OCI-LY7 (cell line): ENCODE measurements around the gene KCNG4. TPM values are rescaled to one million over a fixed set of nuclear protein-coding genes. Genes with fewer than 3 reads are reported as not detected.

ENCODE experiments used
- BruUV-seq: library from RNA; stranded (reverse); fragments of 400-500 nt; replicated peaks from 2 replicates; lab custom pipeline; 2021; lab: Mats Ljungman, UMichigan
- CTCF ChIA-PET: fragments of 300-600 bp; sonication (Branson Sonifier 250); formaldehyde crosslinking; loops from one replicate; lab custom pipeline; 2022; ENCODE audit warnings: antibody characterized with exemption; ENCODE audit not compliant: unreplicated experiment; lab: Charles Lee
- POLR2A ChIA-PET: fragments of 300-600 bp; sonication (Branson Sonifier 250); formaldehyde crosslinking; loops from one replicate; lab custom pipeline; 2022; ENCODE audit warnings: antibody characterized with exemption; lab: Charles Lee
- DNase-seq: peaks from one replicate; pipeline ENCODE4 v3.0.0-alpha.2; 2015; ENCODE audit warnings: low spot score
- H2AFZ ChIP-seq: fragments of 200-600 bp; sonication (generic), shearing (Covaris generic); 2 replicates; pipeline ENCODE4 v1.6.1; 2014; ENCODE audit warnings: mild to moderate bottlenecking, antibody characterized with exemption, low read length, moderate library complexity
- H3K27ac ChIP-seq: fragments of 200-600 bp; sonication (generic); 2 replicates; pipeline ENCODE4 v1.5.1; 2014; ENCODE audit warnings: mixed run types, low read depth, mild to moderate bottlenecking, moderate library complexity, low read length, inconsistent platforms; ENCODE audit not compliant: poor library complexity, severe bottlenecking
- H3K36me3 ChIP-seq: fragments of 200-600 bp; sonication (generic); 2 replicates; pipeline ENCODE4 v1.6.1; 2014; ENCODE audit warnings: mild to moderate bottlenecking, antibody characterized with exemption, low read length, moderate library complexity, mixed read lengths; ENCODE audit not compliant: insufficient read depth
- H3K4me1 ChIP-seq: fragments of 200-600 bp; sonication (generic); 2 replicates; pipeline ENCODE4 v1.5.1; 2014; ENCODE audit warnings: mild to moderate bottlenecking, low read length; ENCODE audit not compliant: insufficient read depth, poor library complexity, severe bottlenecking
- H3K4me2 ChIP-seq: fragments of 200-600 bp; sonication (generic); 2 replicates; pipeline ENCODE4 v1.6.1; 2014; ENCODE audit warnings: mild to moderate bottlenecking, low read length
- H3K4me3 ChIP-seq: fragments of 200-600 bp; sonication (generic); 2 replicates; pipeline ENCODE4 v1.5.1; 2014; ENCODE audit warnings: mild to moderate bottlenecking, low read depth, low read length; ENCODE audit not compliant: poor library complexity, severe bottlenecking
- H3K79me2 ChIP-seq: fragments of 200-600 bp; sonication (generic); 2 replicates; pipeline ENCODE4 v1.6.1; 2016; ENCODE audit warnings: low read depth, mild to moderate bottlenecking, low read length, moderate library complexity, mixed read lengths; ENCODE audit not compliant: insufficient read depth
- H3K9me2 ChIP-seq: fragments of 200-600 bp; sonication (generic); 2 replicates; pipeline ENCODE4 v1.6.1; 2016; ENCODE audit warnings: mild to moderate bottlenecking, low read length, mixed read lengths; ENCODE audit not compliant: insufficient read depth
- H3K9me3 ChIP-seq: fragments of 200-600 bp; sonication (generic); 2 replicates; pipeline ENCODE4 v1.6.1; 2014; ENCODE audit warnings: mild to moderate bottlenecking, mixed run types, low read length, mixed read lengths
- H4K20me1 ChIP-seq: fragments of 200-600 bp; sonication (generic); 2 replicates; pipeline ENCODE4 v1.6.1; 2014; ENCODE audit warnings: mild to moderate bottlenecking, antibody characterized with exemption, low read length, moderate library complexity, mixed read lengths; ENCODE audit not compliant: insufficient read depth
- CTCF ChIP-seq: fragments of 200-600 bp; sonication (generic); conservative IDR thresholded peaks from 2 replicates; pipeline ENCODE4 v1.5.1; 2014; ENCODE audit warnings: mild to moderate bottlenecking, antibody characterized with exemption, low read length, moderate library complexity, mixed read lengths
- EZH2phosphoT487 ChIP-seq: fragments of 200-600 bp; sonication (generic); IDR thresholded peaks from 2 replicates; pipeline ENCODE4 v1.6.1; 2018; ENCODE audit warnings: low read depth, borderline replicate concordance, mild to moderate bottlenecking, mixed run types, antibody characterized with exemption, low read length, moderate library complexity, mixed read lengths
- intact Hi-C: fragments of 100-400 bp; cut with micrococcal nuclease; formaldehyde crosslinking; loops from one replicate; pipeline ENCODE4 v1.10.0; 2022; ENCODE audit not compliant: unreplicated experiment
- total RNA-seq, 2 experiments: library from RNA; depleted of rRNA in 1 of 2; stranded (reverse); fragments of >200 nt in 1 of 2; shearing (Covaris generic) in 1 of 2; gene quantifications; 2 replicates each; pipeline ENCODE4 v1.2.3, GENCODE V29; 2014 to 2022

The KCNG4 gene
- total RNA-seq, 2 experiments from 2014 or later, result not detected

GRCh38 chr16:84262939-84263338 is 23.1 kb upstream of the KCNG4 start:
- no peak for DNase-seq
- BruUV-seq, result no TSS peak

GRCh38 chr16:84262031-84262430 is 22.2 kb upstream of the KCNG4 start:
- BruUV-seq, result no TSS peak
- Histone ChIP-seq H3K4me1 (no peaks in the 10 kb centered on the region), H3K4me3 (no peak overlapping the region), H3K9me2 (no peaks in the 10 kb centered on the region), H4K20me1 (no peaks in the 10 kb centered on the region), H3K9me3 (no peaks in the 10 kb centered on the region), H3K27ac (no peak overlapping the region), H3K4me2 (no peak overlapping the region), H2AFZ (no peak overlapping the region), H3K36me3 (no peaks in the 10 kb centered on the region), H3K79me2 (no peaks in the 10 kb centered on the region)
- DNase-seq, result no peak
- TF ChIP-seq EZH2phosphoT487 (no peak), CTCF (no peak)
- intact Hi-C loops, result no loop called here
- POLR2A ChIA-PET, result no interaction called here
- CTCF ChIA-PET, result no interaction called here

More at GRCh38 chr16:84262939-84263338, 23.1 kb upstream of the KCNG4 start:
- POLR2A ChIA-PET, result no interaction called here
- CTCF ChIA-PET, result no interaction called here
- no peaks in the 10 kb centered on the region for H3K9me3 ChIP-seq
- H3K4me1 ChIP-seq, result no peaks in the 10 kb centered on the region
- no peak overlapping the region for H3K4me2 ChIP-seq
- no peak overlapping the region for H2AFZ ChIP-seq
- H3K36me3 ChIP-seq, result no peaks in the 10 kb centered on the region
- no peaks in the 10 kb centered on the region for H4K20me1 ChIP-seq
- no peak for TF ChIP-seq CTCF
- TF ChIP-seq EZH2phosphoT487, result no peak
- H3K9me2 ChIP-seq, result no peaks in the 10 kb centered on the region
- no peaks in the 10 kb centered on the region for H3K79me2 ChIP-seq
- H3K27ac ChIP-seq, result no peak overlapping the region
- intact Hi-C loops, result no loop called here
- no peak overlapping the region for H3K4me3 ChIP-seq

- intact Hi-C loops, result no loop called here
- POLR2A ChIA-PET, result no interaction called here
Measured at GRCh38 chr16:84260766-84261554, 21.1 kb upstream of the KCNG4 start.

More at GRCh38 chr16:84260766-84261554, 21.1 kb upstream of the KCNG4 start:
- CTCF ChIA-PET, result no interaction called here
- Histone ChIP-seq H3K9me3 (no peaks in the 10 kb centered on the region), H4K20me1 (no peaks in the 10 kb centered on the region), H3K36me3 (no peaks in the 10 kb centered on the region), H3K9me2 (no peaks in the 10 kb centered on the region), H3K4me2 (no peak overlapping the region), H3K79me2 (no peaks in the 10 kb centered on the region), H3K27ac (no peak overlapping the region), H3K4me1 (no peaks in the 10 kb centered on the region), H2AFZ (no peak overlapping the region), H3K4me3 (no peak overlapping the region)
- no peak for DNase-seq
- TF ChIP-seq EZH2phosphoT487 (no peak), CTCF (no peak)
- no TSS peak for BruUV-seq
